KG1 (cell line): ENCODE results near the gene SIX2.
A peak's percentile ranks its signal among the peaks of the same experiment; 100 is the strongest.

Experiments used
- DNase-seq: peaks from one replicate; lab custom pipeline; 2025; lab: John Stamatoyannopoulos, UW

Gene SIX2

DNA sequence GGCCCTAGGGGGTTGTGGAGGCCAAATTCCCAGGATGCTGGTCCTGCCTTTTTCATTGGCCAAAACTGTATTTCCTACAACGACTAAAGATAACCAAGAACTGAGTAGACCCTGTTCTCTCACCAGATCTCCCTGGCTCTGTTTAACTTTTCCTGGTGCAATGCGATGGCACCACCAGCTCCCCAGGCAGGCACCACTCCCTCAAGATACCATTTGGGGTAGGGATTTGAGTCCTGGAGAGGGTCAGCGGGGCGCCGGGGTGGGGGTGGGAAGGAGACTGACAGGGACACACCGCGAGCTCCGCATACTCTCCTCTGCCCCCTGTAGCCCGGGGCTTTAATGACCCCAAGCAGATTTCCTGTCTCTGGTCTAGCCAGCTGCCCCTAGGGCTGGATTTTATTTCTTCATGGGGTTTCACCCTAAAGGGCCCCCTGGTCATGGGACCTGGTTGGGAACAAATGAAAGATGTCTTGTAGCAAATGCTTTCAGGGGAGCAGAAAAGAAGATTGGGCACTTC lies 7.3 kb downstream of the SIX2 start:
- DNase-seq, result no peak

DNA sequence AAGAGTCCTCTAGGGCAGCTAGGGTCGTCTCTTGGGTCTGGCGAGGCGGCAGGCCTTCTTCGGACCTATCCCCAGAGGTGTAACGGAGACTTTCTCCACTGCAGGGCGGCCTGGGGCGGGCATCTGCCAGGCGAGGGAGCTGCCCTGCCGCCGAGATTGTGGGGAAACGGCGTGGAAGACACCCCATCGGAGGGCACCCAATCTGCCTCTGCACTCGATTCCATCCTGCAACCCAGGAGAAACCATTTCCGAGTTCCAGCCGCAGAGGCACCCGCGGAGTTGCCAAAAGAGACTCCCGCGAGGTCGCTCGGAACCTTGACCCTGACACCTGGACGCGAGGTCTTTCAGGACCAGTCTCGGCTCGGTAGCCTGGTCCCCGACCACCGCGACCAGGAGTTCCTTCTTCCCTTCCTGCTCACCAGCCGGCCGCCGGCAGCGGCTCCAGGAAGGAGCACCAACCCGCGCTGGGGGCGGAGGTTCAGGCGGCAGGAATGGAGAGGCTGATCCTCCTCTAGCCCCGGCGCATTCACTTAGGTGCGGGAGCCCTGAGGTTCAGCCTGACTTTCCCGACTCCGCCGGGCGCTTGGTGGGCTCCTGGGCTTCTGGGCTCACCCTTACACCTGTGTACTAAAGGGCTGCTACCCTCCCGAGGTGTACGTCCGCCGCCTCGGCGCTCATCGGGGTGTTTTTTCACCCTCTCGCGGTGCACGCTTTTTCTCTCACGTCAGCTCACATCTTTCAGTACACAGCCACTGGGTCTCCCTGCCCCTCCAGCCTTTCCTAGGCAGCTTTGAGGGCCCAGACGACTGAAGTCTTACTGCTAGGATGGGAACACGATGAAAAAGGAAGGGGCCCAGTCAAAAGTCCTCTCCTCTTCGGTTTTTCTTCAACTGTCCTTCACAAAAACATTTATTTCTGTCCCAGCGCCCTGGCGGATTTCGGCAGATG lies 8.1 kb downstream of the SIX2 start:
- DNase-seq, result no peak

DNA sequence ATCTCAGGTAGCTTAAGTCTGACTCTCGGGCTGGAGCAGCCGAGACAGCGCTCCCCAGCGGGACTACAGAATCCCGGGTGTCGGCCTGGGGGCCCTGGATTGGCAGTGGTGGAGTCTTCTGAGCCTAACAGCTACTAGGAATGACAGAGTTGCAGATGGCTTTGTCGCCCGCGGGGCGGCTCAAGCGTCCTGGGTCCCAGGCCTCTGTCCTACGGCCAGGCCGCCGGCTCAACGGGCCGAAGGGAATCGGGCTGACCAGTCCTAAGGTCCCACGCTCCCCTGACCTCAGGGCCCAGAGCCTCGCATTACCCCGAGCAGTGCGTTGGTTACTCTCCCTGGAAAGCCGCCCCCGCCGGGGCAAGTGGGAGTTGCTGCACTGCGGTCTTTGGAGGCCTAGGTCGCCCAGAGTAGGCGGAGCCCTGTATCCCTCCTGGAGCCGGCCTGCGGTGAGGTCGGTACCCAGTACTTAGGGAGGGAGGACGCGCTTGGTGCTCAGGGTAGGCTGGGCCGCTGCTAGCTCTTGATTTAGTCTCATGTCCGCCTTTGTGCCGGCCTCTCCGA lies 8.8 kb downstream of the SIX2 start:
- no peak for DNase-seq

DNA sequence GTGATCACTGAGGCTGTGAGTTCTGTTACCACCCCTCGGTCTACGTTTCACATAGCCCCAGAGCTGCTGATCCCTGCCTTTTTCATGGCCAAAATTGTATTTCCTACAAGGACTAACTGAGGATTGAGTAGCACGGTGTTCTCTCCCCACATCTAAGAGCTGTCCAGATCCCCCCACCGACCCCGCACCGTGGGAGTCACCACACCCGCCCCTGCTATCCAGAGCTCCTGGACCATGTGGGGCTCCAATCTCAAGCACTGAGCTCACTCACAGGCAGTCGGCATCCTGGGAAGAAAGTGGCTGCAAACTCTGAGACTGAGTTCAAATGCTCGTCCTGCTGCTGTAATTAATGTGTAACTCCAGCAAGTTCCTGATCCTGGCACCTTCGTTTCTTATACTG lies 9.7 kb downstream of the SIX2 start:
- no peak for DNase-seq

DNA sequence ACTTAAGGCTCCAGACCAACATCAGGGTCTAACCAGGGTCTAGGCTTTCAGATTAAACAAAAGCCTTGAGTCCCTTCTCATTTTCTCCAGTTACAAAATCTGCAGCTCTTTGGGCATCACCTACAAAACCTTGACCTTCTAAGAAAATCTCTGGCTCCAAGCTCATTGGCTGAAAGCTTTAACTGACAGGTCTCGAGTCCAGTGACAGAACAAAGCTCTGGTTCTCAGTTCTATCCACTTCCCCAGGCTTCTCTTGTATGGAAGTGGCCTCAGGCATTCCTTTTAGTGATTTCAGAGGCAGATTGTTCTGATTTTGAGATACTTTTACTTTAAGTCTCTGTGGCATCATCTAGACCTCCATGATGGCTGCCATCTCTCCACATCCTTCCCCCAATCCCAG lies 11.3 kb downstream of the SIX2 start:
- no peak for DNase-seq

DNA sequence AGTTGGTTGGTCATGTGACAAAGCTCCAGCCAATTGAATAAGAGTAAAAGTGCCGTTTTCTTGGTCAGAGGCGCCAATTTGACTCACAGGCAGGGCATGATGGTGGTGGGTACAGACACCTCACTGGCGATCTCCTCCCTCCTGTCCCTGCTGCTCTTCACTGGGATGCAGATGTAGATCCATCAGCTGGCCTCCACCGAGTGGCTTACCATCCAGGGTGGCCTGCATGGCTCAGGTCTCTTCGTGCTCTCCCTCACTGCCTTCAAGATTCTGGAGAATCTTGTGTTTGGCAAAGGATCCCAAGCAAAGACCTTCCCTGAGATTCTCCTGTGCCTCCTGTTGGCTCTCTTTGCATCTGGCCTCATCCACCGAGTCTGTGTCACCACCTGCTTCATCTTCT lies 12.9 kb downstream of the SIX2 start:
- DNase-seq, result no peak

DNA sequence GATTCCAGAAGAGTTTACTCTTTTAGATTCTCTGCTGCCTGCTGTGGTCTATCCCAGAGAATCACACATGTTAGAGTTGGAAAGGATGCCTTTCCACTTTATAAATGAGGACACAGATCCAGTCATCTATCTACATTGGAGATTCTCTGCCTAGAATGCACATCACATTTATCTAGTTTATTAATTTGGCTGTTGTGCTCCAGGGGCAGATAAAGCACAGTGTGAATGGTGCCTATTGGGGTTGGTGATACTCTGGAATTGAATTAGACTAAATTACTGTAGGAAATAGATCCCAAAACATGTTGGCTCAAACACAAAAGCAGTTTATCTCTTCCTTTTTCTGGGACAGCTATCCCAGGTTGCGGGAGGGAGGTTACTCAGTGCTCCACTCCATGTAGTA lies 14.9 kb downstream of the SIX2 start:
- DNase-seq, result no peak

DNA sequence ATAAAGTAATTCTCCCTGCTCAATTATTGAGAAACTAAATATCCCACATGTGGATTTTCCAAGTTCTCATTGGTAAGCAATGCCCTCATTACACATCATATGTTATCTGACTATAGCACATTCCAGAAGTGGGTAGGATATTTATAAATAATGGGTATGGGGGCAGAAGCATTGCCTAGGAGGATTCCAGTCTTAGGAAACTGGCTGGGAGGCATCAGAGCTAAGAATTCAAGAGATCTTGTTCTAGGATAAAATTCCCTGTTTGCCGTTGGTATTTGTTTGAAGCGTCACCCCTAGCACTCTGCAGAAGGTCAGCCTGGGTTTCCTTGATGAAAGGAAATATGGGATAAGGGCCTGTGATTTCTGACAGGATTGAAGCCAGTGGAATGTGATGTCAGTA lies 20.1 kb downstream of the SIX2 start:
- DNase-seq, result no peak

DNA sequence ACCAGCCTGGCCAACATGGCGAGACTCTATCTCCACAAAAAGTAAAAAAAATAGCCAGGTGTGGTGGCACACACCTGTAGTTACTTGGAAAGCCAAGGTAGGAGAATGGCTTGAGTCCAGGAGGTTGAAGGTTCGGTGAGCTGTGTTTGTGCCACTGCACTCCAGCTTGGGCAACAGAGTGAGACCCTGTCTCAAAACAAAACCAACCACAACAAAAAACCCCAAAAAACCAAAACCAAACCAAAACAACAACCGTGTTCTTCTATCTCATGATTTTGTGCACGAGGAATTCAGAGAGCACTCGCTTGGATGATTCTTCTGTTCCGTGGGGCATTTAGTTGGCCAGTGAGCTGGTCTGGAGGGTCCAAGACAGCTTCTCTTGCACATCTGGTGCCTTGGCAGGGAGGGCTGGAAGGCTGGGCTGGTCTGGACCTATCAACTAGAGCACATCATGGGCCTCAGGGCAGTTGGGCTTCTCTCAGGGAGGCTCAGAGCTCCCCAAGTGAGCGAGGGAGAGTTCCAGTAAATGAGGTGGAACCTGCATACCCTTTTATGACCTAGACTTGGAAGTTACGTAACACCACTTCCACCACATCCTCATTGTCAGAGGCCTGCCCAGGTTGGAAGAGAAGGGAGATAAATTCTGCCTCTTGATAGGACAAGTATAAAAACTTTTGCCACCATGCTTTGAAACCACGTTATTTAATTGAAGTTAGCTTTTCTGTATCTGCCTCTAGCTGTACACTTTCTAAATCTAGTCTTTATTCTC lies 25.2 kb downstream of the SIX2 start:
- DNase-seq, result no peak

DNA sequence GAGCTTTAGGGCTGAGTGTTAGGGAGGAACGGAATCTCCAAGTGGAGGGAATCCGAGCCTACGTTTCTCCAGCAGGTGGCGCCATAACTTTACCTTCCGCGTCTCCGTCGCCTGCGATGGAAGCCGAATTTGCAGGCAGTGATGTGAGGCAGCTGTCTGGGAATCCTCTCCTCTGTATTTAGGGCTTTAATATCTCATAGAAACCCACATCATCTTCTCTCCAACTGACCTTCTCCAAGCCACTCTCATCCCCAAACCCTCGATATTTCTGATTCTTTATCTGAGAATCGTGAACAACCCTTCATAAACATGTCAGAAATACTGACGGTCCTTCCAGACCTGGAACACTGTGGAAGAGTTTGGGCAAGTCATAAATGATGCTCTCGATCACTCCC lies 27.5 kb downstream of the SIX2 start:
- peak; percentile 37 for DNase-seq

DNA sequence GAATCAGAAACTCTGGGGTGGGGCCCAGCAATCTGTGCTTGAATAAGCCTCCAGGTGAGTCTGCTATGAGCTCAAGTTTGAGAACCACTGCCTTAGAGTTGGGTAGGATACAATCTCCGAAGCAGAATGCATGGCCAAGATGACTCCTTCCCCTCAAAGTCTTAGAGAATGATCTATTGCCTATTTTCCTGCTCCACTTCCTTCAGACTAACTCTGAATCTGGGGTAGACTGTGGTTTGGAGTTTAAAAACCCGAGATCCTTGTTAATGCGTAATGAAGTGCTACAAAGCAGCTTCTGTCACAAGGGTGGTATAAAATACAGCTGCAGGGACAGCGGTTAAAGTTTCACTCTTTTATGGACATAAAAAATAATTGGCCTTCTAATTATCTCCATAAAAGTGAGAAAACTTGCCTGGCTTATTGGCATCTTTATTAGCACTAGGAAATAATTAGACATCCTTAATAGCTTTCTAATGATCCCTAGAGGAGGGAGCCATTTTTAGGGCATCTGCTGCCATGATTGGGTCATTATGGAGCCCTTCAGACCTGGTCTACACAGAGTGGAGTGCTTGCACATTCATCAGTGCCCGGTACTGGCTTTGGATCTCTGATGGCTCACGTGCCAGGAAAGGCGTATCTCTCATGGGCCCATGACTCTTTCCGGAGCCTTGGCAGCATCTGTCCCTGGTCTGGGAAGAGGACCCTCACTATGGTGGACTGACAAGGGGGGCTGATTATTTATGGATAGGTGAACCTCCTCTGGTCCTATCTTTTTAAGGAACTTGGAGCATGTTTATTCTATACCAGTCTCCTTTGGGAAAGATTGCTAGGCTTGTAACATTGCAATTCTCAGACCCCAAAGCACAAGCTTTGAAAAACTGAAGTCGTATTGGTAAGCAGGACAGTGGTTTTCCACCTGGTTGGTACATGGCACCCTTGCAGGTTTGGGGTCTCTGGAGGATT lies 28.2 kb downstream of the SIX2 start:
- DNase-seq, result no peak

DNA sequence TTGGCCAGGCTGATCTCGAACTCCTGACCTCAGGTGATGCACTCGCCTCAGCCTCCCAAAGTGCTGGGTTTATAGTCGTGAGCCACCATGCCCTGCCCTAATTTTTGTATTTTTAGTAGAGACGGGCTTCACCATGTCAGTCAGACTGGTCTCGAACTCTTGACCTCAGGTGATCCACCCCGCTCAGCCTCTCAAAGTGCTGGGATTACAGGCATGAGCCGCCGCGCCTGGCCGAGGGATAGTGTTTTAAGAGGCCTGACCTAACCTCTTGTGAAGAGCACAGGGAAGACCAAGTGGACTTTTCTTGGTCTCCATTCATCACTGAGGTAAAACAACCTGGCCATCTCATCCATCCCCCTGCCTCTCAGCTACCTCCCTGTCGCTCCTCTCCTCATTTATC lies 29.7 kb downstream of the SIX2 start:
- DNase-seq, result no peak

DNA sequence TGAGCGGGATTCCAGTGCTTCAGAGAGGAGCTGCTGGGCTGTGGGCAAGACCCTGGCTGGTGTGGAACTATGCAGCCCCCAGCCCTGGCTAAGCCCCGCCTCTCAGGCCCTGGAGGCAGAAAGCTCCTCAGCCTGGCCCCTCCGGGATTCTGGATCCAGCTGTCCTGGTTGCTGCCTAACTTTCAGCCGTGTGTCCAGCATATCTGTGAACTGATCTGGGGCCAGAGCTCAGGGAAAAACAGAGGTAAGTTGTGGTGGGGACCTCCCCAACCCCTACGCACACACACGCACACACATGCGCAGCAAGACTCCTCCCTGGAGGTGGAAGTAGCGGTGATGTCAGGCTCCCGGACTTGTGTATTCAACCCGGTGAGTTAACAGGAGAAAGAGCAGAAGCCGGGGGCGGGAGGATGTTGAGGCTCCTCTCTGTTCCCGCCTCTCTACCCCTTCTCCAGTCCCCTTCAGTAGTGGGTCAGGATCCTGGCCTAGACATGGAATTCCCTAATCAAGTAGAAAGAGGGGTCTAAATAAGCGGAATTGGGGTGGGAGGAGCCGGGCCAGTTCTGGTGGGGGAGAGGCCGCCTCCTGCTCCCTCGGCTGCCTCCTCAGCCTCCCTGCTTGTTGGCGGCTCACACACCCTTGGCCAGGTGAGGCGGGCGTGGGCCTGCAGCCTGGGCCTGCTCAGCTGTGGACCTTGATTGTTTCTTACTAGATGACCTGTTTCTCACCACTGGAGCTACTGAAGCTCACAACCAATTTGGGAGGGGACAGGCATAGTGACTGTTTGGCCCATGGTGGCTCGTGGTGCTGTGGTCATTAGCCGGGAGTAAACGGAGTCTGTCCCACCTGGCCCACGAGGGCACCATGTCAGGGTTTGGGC lies 33.4 kb downstream of the SIX2 start:
- DNase-seq, result no peak

DNA sequence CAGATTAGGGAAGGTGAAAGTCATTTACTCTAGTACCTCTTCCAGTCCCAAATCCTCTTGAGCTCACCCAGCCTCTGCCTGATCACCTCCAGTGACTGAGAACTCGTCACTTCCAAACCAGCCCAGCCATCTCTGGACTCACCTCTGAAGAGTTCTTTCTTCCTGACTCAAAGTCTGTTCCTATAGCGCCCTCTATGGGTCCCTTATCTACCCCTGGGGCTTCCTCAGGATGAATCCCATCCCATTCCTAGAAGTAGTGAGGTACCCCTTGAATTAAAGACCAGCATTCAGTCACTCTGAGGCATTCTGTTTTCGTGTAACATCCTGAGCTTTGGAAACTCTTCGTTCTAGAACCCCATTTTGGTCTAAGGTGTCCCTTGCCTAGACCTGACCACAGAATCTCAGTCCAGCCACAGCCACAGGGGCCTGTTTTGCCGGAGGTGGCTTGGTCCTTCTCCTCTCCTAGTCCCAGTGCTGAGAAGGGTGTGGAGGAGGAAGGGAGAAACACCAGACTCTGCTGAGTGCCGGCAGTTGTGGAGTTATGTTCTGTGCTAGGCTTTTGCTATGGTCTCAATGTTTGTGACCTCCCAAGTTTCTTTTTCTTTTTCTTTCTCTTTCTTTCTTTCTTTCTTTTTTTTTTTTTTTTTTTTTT lies 35.1 kb downstream of the SIX2 start:
- DNase-seq, result no peak

DNA sequence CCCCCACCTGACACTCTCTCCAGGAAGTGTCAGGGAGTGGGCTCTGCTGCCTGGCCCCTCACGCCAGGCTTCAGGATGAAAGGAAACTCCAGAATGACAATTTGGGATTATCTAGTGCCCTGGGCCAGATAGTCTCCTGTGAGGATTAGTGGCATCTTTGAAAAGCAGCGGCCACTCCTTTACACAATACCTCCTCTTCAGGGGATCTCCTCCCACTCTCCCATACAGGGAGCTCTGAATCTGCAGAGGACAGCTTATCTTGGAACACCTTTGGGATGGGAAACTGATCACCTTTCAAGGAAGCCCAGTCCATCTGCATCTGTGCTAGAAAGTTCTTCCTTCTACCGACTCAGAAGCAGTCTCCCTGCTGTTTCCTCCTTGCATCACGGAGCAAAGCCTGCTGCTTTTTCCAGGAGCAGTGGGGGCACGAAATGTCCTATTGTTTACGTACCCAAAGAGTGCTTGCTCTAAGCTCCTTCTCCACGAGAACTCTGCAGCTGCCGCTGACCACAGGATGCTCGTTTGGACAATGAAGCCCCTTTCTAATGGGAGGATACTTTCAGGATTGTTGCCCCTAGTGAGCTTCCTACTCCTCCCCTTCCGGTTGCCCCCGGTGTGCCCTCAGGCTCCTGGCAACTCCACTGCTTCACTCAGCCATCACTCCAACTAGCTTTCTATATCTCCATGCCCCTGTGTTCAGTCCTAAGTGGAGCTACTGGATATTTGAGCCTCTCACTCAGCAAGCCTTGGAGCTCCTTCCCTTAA lies 36.3 kb downstream of the SIX2 start:
- no peak for DNase-seq

DNA sequence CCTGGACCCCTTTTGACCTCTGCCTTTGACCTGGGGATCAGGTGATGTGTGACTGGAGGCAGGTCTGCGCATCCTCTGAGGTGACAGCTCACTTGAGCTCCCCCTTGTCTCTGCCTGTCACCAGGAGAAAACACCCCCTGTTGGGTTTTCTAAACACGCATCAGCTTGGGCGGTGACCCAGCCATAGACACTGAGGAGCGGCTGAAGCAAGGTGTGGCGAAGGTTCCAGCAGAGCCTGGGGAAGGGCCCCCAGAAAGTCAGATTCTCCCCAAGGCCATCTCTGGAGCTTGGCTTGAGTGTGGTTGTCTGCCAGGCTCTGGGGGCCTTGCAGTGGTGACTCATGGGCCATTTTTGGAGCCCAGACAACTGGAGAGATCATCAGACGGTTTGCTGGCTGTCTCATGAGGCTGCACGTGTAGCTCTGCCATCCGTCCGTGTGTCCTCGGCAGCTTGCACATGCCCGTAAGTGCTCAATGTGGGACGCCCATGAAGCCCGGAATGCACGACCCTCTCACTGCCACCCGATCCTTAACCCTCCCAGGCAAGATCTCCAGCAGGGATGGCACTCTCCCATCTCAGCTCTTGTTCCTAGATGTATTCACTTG lies 38.3 kb downstream of the SIX2 start:
- no peak for DNase-seq

DNA sequence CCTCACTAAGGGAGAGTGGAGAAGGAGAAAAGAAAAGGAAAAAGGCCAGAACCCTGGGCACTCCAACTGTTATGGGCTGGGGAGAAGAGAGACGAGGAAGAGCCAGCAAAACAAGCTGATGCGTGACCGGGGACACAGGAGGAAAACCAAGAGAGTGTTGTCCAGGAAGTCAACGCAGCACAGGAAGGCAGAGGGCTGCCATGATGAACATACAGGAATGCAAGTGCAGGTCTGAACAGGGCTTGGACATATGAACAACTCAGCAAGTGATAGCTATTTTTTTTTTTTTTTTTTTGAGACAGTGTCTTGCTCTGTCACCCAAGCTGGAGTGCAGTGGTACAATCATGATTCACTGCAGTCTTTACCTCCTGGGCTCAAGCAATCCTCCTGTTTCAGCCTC lies 39.3 kb downstream of the SIX2 start:
- no peak for DNase-seq

DNA sequence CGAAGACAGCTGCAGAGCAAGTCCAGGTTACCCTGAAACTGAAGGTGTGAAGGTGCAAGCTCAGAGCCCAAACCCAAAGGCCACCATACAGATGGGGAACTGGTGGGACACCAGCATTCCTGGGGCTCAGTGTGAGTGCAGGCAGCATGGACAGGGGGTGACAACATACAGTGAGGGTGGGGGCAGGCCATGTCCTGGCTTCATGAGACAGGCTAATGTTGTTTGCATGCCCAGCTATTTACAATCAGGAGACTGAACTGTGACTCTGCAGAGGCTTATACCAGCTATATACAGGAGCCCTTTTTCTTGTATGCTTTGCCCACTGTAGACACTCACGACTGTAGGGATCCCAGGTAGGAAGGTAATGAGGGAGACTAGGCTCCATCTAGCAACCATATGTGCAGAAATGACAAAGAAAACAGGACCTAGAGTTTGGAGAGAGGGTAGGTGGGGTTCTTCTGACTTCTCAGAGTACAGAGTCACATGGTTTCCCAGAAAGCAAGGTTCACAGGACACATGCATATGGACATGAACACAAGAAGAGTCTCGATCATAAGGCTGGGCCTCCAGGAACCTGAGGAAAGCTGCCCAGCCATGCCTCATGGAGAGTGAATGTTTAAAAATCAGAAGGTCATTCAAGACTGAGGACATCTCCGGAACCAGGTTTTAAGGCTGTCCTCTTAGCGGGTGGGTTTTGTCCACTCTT lies 41.4 kb downstream of the SIX2 start:
- DNase-seq, result no peak
